Right lung (tissue), 5 donors: Measurements from ENCODE around the gene PHF14. TPM values are rescaled to one million over a fixed set of nuclear protein-coding genes. Genes with fewer than 3 reads are reported as not detected.

Experiments used
- DNase-seq, 2 donors: peaks; one replicate each; pipeline ENCODE4 v3.0.0-alpha.2; 2013
- polyA plus RNA-seq, 5 donors: library from polyadenylated mRNA; unstranded; fragments of 120-200 nt; gene quantifications; one replicate each; pipeline versions ENCODE4 v1.2.1 to v1.2.3, GENCODE V29; 2013; ENCODE audit warnings: inconsistent platforms in 1 of 5, low replicate concordance in 1 of 5; ENCODE audit not compliant: insufficient read length in 5 of 5, insufficient read depth in 1 of 5

The PHF14 gene
- polyA plus RNA-seq, 5 donors: 57.9 to 83.7 (median 70.1) TPM

GRCh38 chr7:11170863-11171568, 197.3 kb downstream of the PHF14 start:
- DNase-seq: peak; percentile 9 to 28

GRCh38 chr7:11171569-11172192, 198.0 kb downstream of the PHF14 start:
- no peak for DNase-seq

GRCh38 chr7:11172835-11173234, 199.2 kb downstream of the PHF14 start:
- DNase-seq: no peak

GRCh38 chr7:11175371-11175770, 201.7 kb downstream of the PHF14 start:
- DNase-seq: no peak

- no peak for DNase-seq
Measured at GRCh38 chr7:11175887-11176286, 202.2 kb downstream of the PHF14 start.

- no peak for DNase-seq
Measured at GRCh38 chr7:11176985-11177555, 203.4 kb downstream of the PHF14 start.

GRCh38 chr7:11177793-11178192, 204.1 kb downstream of the PHF14 start:
- no peak for DNase-seq

GRCh38 chr7:11181590-11181989, 207.9 kb downstream of the PHF14 start:
- DNase-seq: no peak

- DNase-seq: no peak
Measured at GRCh38 chr7:11182736-11183135, 209.1 kb downstream of the PHF14 start.

- DNase-seq: no peak
Measured at GRCh38 chr7:11185179-11185815, 211.6 kb downstream of the PHF14 start.

GRCh38 chr7:11188529-11189310, 215.0 kb downstream of the PHF14 start:
- no peak for DNase-seq

GRCh38 chr7:11191081-11191480, 217.4 kb downstream of the PHF14 start:
- no peak for DNase-seq

- DNase-seq: no peak
Measured at GRCh38 chr7:11191574-11192220, 218.0 kb downstream of the PHF14 start.

- no peak for DNase-seq
Measured at GRCh38 chr7:11192506-11192905, 218.8 kb downstream of the PHF14 start.

GRCh38 chr7:11193131-11193867, 219.6 kb downstream of the PHF14 start:
- peak in 1 of 2 donors; percentile 20 for DNase-seq

GRCh38 chr7:11193888-11194287, 220.2 kb downstream of the PHF14 start:
- DNase-seq: no peak

- DNase-seq: no peak
Measured at GRCh38 chr7:11194492-11194891, 220.8 kb downstream of the PHF14 start.

- no peak for DNase-seq
Measured at GRCh38 chr7:11195502-11195901, 221.8 kb downstream of the PHF14 start.

GRCh38 chr7:11196143-11196542, 222.5 kb downstream of the PHF14 start:
- no peak for DNase-seq

GRCh38 chr7:11203224-11203623, 229.6 kb downstream of the PHF14 start:
- DNase-seq: no peak

GRCh38 chr7:11203683-11204082, 230.0 kb downstream of the PHF14 start:
- peak; percentile 32 to 39 for DNase-seq
